Bronchial epithelial cell (primary cell): ENCODE data around the gene VWA8. TPM values are rescaled to one million over a fixed set of nuclear protein-coding genes. Genes with fewer than 3 reads are reported as not detected.

Source experiments
- DNase-seq: peaks from one replicate; pipeline ENCODE4 v3.0.0-alpha.2; 2010; ENCODE audit warnings: low read depth
- FAIRE-seq: peaks from 2 replicates; lab custom pipeline; 2011; peaks lifted over from hg19 to GRCh38; lab: Jason Lieb, UNC
- H3K27me3 ChIP-seq: 2 replicates; pipeline ENCODE4 v1.5.1; 2011; ENCODE audit warnings: low read length; ENCODE audit not compliant: control insufficient read depth, insufficient read depth
- H3K36me3 ChIP-seq: 2 replicates; pipeline ENCODE4 v1.5.1; 2011; ENCODE audit warnings: low read length; ENCODE audit not compliant: control insufficient read depth, insufficient read depth
- H3K4me3 ChIP-seq: 2 replicates; pipeline ENCODE4 v1.5.1; 2011; ENCODE audit warnings: mild to moderate bottlenecking, low read depth, low read length, control low read depth
- CTCF ChIP-seq: IDR thresholded peaks from 2 replicates; pipeline ENCODE4 v1.5.1; 2011; ENCODE audit warnings: mild to moderate bottlenecking, moderate library complexity, low read length, control low read depth, inconsistent platforms; ENCODE audit not compliant: insufficient read depth, severe bottlenecking
- total RNA-seq: library from RNA; depleted of rRNA; stranded (reverse); fragments of >200 nt; gene quantifications from 2 replicates; pipeline ENCODE4 v1.2.1, GENCODE V29; 2014

The VWA8 gene
- total RNA-seq, 1 donor from 2014 or later = 17.1 TPM

- Histone ChIP-seq H3K36me3 (peaks cover 5% of the 10 kb centered on the region), H3K27me3 (no peaks in the 10 kb centered on the region), H3K4me3 (no peak overlapping the region)
- no peak for TF ChIP-seq CTCF
- FAIRE-seq (peak; percentile 88), DNase-seq (peak; percentile 93)
Observed at GRCh38 chr13:41802684-41803444, 158.0 kb downstream of the VWA8 start.

GRCh38 chr13:41802043-41802683, 158.7 kb downstream of the VWA8 start:
- peaks cover 5% of the 10 kb centered on the region for H3K36me3 ChIP-seq
- no peak overlapping the region for H3K4me3 ChIP-seq
- no peak for TF ChIP-seq CTCF
- peak; percentile 13 for DNase-seq
- H3K27me3 ChIP-seq = no peaks in the 10 kb centered on the region
- peak; percentile 76 for FAIRE-seq

GRCh38 chr13:41791056-41791455, 169.9 kb downstream of the VWA8 start:
- Histone ChIP-seq H3K36me3 (no peaks in the 10 kb centered on the region), H3K27me3 (no peaks in the 10 kb centered on the region), H3K4me3 (no peak overlapping the region)
- TF ChIP-seq CTCF = no peak
- no peak for FAIRE-seq
- DNase-seq = no peak

GRCh38 chr13:41788552-41788951, 172.4 kb downstream of the VWA8 start:
- no peaks in the 10 kb centered on the region for H3K36me3 ChIP-seq
- FAIRE-seq (no peak), DNase-seq (peak; percentile 84)
- H3K27me3 ChIP-seq = no peaks in the 10 kb centered on the region
- no peak overlapping the region for H3K4me3 ChIP-seq
- no peak for TF ChIP-seq CTCF

- Histone ChIP-seq H3K36me3 (no peaks in the 10 kb centered on the region), H3K4me3 (no peak overlapping the region), H3K27me3 (no peaks in the 10 kb centered on the region)
- DNase-seq (no peak), FAIRE-seq (no peak)
- no peak for TF ChIP-seq CTCF
Observed at GRCh38 chr13:41785402-41786172, 175.3 kb downstream of the VWA8 start.
